NCI-H460 (cell line): ENCODE data around the gene SNRPF. TPM values are rescaled to one million over a fixed set of nuclear protein-coding genes. Genes with fewer than 3 reads are reported as not detected.

Source experiments
- DNase-seq: peaks from one replicate; pipeline ENCODE4 v3.0.0-alpha.2; 2016; ENCODE audit warnings: low read depth; ENCODE audit errors: extremely low read depth
- total RNA-seq: library from RNA; depleted of rRNA; stranded (reverse); fragments of >200 nt; shearing (Covaris generic); gene quantifications from 2 replicates; pipeline ENCODE4 v1.2.3, GENCODE V29; 2014

Gene SNRPF
- total RNA-seq, 1 experiment from 2014 or later: 46.0 TPM

DNA sequence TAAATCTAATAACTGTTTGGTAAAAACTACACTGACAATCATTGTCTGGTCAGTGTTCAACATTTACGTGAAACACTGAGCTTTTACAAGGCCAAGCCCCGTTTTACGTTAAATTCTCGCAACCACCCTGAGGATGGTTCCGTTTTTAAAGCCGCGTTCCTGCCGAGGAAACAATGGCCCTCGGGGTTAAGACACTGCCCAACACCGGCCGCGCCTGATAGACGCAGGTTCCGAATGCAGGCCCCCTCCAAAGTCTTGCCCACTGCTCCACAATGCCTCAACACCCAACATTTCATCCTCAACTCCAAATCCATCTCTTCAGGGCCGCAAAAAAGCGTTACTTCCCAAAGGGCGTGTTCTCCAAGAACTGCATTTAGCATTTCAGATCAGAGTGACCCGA lies 953 bp upstream of the SNRPF start:
- no peak for DNase-seq

DNA sequence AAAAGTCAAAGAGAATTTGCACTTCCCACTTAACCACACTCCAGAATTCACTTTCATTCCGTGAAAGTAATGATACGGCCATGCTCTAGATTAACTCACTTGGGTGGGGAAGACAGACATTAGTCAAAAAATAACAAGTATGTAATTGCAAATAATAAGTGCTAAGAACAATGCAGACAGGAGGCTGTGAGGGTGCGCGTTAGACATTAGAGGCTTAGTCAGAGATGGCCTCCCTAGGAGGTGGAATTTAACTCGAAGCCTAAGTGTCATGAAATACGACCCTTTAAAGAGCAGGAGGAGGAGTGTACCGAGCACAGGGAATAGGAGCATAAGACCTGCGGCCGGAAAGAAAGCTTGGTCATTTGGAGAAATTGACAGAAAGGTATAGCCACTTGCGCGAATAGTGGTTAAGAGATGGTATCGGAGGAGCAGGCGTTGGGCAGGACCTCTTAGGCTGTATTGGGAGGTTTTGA lies 628 bp downstream of the SNRPF start:
- DNase-seq: no peak

DNA sequence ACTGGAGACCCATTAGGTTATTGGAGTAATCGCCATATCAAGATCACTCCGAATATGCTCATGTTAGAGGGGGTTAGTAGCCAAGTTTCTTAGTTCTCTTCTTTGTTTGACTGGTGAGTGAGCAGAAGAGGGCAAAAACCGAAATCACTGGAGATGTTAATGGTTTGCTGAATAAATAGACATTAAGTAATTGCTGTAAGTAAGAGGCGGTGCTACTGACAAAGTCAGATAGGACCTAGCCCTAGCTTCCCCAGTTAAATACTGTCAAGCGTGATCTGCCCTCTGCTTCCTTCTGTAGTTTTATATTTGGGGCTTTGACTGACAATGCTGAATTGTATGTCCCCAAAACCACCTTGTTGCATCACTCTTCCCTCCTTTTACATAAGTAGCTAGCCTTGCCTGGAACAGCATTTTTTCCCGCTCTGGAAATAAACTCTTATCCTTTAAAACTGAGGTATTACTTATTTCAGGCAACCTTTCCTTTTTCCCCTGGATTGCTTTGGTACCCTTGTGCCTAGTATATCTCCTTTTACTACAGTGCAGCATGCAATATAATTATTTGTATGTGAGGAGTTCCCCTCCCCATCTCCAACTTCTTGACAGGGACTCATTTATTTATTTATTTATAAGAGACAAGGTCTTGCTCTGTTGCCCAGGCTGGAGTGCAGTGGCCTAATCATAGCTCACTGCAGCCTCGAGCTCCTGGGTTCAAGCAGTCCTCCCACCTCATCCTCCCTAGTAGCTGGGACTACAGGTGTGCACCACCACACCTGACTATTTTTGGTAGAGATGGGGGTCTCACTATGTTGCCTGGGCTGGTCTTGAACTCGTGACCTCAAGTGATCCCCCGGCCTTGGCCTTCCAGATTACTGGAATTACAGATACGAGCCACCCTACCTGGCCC lies 1.4 kb downstream of the SNRPF start:
- no peak for DNase-seq

DNA sequence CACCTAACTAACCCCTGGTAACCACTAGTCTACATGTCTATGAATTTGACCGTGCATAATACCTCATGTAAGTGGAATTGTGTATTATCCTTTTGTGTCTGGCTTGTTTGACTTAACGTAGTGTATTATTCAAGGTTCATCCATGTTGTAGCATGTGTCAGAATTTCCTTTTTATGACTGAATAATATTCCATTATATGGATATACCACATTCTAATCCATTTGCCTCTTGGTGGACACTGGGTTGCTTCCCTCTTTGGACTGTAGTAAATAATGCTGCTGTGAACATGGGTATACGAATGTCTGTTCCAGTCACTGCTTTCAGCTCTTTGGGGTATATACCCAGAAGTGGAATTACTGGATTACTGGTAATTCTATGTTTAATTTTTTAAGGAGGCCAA lies 3.3 kb downstream of the SNRPF start:
- no peak for DNase-seq

DNA sequence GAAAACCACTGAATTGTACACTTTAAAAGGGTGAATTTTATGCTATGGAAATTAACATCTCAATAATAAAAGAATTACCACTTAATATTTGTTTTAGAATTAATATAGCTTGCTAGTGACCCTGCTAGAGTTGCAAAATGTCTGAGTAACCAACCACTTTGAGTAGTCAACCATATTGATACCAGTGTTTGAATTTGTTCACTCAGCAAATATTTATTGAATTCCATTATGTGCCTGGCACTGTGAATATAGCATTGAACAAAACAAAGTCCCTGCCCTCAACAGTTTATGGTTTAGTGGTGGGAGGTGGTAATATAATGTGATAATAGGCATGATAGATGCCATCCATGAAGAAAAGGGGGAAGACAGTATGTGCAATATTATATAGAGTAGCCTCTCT lies 4.6 kb downstream of the SNRPF start:
- no peak for DNase-seq

DNA sequence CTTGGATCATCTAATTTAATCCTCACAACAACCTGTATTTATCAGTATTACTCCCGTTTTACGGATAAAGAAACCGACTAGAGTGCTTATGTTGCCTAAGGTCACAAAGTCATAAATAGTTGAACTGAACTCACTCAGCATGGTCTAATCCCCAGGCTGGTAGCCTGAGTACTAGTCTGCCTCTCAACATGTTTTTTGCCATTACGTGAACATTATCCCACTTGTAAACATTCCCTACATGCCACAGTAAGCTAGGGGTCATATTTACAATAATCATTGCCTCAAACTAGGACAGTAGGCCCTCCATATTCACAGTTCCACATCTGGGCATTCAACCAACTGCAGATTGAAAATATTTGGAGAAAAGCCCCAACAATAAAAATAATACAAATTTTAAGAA lies 12.1 kb downstream of the SNRPF start:
- no peak for DNase-seq

DNA sequence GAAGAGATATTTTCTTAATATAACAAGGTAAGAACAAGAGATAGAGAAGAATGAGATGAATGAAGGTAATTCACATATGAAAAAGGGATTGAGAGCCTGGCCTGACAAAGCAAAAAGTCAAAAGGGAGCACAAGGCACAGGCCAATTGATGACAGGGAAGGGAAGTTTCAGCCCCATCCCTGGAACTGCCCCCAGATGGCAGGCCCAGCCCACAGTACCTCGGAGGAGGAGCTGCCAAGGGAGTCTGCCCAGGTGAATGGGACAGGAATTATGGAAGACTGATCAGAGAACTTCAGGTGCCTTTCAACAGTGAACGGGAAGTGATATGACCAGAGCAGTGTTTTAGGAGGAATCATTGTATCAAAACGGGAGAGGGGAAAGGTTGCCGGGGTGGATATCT lies 15.7 kb downstream of the SNRPF start:
- no peak for DNase-seq

DNA sequence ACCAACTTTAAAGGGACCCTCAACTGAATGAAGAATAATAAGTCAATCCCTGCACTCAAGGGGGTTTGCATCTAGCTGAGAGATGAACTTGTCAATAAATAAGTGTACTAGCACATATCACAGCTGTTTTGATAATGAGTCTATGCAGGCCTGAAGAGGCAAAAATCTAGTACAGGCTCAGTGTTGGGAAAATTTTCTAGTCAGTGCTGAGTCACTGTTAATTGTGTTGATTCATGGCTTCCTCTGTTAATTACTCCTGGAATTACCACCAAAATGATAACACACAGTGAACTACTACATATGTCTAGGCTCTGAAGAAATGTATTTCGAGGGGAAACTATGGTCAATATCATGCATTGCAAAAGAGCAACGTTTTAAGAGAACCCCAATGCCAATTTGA lies 18.9 kb downstream of the SNRPF start:
- no peak for DNase-seq

DNA sequence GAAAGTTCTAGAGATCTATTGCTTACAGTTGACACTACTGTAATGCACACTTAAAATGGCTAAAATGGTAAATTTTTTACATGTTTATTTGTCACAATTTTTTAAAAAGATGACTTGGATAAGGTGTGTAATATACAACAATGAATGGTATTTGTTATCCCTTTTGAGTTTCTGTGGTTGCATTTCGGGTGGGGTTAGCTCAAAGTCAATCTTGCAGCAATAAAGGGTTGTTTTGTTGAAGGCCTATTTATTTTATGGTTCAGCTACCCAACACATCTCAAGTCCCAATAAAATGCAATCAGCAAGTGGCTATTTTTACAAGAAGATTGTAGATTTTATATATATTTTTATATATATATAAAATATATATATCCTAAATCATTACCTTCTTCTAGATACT lies 22.1 kb downstream of the SNRPF start:
- DNase-seq: no peak

DNA sequence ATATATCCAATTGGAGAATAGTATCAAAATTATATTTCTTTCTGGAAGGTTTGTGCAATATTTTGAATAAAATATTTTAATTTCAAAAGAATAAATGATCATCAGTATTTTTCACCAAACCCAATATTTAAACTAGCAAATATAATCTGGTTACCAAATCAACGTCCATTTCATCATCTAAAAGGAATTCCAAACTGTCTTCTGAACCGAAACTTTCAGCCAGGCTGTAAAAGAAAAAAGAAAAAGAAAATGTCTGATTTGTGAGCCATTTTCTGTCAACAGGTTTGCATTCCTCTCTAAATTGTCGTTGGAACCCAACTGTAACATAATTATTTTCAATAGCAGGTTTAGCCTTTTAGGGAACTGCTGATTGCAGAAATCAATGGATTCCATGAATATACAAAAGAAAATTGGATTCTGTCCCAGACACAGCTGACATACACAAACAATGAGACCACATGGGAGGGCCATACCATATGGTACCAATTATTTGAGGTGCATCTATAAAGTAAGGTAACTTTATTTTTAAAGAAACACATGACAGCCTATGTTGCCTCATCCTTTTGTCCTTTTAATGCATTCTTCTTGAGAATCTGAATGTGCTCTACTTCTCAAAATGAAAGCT lies 22.7 kb downstream of the SNRPF start:
- DNase-seq: no peak

DNA sequence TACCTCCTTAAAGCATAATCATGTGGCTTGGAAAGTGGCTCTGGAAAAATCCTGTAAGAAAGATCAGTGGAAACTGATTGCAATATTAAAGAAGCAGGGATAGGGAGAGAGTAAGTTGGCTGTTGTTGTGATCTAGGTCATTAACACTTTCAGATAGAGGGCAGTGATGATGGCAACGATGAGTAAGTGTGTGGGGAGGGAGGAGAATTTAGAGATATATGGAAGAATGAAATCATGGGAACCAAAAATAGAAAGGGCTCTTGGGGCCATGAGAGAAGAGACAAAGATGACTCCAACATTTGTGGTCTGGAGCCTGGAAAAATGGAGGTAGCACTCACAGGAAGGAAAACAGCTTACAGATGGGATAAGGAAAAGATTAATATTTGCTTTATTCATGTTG lies 23.3 kb downstream of the SNRPF start:
- no peak for DNase-seq

DNA sequence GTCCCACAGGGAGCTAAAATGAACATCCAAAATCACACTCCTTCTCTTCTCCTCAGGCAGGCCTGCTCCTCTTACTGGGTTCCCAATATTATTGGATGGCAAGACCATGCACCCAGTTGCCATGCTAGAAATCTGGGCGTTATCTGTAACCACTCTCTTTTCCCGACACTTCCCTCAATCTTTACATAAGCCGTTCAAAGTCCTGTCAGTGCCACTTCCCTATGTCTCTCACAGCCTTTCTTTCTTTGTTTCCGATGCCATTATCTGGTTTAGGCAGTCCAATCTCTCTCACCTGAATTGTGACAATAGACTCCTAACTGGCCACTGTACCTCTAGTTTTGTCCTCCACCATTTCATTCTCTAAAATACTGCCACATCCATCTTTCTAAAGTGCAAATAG lies 24.1 kb downstream of the SNRPF start:
- DNase-seq: no peak

DNA sequence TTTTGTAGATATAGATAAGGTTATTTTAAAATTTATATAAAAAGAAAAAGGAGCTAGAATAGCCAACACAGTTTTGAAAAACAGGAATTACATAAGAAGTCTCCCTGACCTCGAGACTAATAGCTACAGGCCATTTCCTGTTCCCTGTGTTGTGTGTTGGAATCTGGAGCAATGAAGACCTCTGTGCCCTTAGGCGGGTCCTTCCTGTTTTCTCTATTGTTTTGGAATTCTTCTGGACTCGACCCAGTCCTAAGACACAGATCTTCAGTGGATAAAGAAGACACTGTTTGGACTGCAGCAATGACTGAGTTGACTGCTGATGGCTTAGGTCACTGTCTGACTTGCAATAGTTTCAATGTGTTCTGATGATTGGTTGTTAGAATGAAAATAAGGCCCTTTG lies 26.2 kb downstream of the SNRPF start:
- no peak for DNase-seq

DNA sequence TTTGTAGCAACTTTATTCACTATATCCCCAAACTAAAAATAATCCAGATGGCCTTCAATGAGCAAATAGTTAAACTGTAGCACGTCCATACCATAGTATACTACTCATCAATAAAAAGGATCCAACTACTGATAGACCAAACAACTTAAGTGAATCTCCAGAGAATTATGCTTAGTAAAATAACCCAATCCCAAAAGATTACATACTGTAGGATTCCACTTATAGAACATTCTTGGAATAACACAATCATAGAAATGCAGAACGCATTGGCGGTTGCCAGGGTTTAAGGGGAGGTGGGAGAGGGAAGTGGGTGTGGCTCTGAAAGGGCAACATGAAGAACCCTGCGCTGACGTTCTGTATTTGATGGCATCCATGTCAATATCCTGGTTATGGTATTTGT lies 28.6 kb downstream of the SNRPF start:
- DNase-seq: no peak

DNA sequence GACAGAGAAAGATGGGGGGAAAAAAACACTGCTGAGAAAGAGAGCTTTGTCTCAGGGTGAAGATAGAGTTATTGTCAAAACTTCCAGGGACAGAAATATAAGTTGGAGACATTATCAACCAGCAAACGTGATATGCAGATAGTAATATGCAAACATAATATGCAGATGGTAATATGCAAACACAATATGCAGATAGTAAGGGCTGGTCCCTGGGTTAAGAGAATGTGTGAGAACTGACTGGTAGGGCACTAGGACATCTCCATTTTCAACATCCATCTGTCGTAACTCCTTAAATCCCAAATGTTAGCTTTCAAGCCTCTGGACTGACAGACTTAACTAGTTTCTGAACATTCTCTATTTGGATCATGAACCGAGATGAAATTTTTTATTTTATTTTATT lies 32.2 kb downstream of the SNRPF start:
- DNase-seq: no peak

DNA sequence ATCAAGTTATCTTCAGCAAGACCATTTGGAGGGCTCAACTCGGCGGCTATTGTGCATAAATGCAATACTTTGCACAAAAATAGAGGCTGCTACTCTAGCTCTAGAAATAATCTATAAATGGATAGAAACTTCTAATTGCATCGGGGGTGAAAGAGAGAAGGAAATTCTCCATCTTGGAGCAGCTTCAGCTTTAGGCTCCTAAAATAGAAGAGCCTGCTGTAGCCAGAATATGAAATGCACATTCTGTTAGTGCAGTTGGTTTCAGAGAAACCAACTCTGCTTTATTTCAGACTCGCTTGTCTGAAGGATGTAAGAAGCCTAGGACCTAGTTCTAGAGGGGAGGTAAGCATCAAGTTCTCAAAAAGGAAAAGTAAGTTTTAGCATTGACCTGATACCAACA lies 38.1 kb downstream of the SNRPF start:
- no peak for DNase-seq

DNA sequence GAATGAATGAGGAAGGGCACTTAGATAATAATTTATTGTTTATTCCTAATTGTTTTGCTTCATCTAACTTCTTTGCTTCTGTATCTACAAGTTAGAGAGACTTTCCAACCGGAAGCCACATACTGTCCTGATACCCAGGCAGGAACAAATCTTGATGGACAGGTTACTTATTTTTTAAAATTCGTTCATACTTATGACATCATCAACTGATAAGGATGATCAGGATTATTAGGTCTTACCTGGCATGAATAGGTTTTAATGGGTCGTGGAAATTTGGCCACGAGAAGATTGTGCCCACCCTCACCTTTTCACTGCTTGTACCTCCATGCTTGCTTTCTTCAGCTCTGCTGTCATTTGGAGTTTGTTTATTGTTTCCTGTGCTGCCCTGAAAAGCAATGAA lies 39.3 kb downstream of the SNRPF start:
- DNase-seq: no peak

DNA sequence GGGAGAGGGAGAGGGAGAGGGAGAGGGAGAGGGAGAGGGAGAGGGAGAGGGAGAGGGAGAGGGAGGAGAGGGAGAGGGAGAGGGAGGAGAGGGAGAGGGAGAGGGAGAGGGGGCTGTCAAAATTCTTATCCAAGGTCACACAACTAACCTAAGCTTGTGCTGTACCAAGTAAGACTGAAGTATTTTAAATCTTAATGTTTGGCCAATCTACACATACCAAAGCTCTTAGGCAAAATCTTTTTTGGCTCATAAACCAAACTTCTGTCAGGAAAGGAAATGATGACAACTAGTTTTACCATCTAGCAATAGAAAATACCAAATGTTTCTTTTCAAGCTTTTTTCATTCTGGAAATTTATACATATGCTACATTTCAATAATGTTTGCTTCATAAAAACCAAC lies 49.8 kb downstream of the SNRPF start:
- DNase-seq: no peak

DNA sequence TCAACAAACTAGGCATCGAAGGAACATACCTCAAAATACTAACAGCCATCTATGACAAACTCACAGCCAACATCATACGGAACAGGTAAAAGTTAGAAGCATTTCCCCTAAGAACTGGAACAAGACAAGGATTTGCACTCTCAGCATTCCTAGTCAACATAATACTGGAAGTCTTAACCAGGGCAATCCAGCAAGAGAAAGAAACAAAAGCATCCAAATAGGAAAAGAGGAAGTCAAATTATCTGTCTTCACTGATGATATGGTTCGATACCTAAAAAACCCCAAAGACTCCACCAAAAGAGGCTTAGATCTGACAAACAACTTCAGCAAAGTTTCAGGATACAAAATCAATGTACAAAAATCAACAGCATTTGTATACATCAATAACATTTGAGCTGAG lies 51.1 kb downstream of the SNRPF start:
- no peak for DNase-seq
